ENCODE measurements around the gene PRKAG2. TPM values are rescaled to one million over a fixed set of nuclear protein-coding genes. Genes with fewer than 3 reads are reported as not detected.

PRKAG2 gene
- total RNA-seq, 1 donor from 2014 or later, result 17.7 TPM

DNA sequence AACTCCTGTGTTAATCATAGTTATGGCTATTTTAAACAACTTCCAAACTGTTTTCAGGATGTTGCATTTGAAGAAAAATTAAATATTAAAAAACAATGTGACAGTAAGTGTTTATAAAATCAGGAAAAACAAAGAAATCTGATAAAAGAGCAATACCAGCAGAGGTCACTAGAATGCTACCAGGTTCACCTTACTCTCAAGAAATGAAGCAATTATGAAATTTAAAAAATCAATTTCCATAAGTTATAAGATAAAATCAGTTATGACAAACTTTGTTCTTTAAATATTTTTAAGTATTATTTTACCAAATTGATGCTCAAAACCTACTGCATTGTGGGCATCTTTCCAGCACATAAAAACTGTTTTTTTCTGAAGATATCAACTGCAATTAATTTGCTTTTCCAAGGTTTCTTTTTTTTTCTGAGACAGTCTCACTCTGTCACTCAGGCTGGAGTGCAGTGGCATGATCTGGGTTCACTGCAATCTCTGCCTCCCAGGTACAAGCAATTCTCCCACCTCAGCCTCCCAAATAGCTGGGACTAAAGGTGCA lies 306.5 kb downstream of the PRKAG2 start:
- intact Hi-C loops (cut with micrococcal nuclease), result loop anchor here (1.0 to 2.0 kb wide), 3 partner anchors 62 to 212 kb away; no protein-coding TSS in a partner anchor

DNA sequence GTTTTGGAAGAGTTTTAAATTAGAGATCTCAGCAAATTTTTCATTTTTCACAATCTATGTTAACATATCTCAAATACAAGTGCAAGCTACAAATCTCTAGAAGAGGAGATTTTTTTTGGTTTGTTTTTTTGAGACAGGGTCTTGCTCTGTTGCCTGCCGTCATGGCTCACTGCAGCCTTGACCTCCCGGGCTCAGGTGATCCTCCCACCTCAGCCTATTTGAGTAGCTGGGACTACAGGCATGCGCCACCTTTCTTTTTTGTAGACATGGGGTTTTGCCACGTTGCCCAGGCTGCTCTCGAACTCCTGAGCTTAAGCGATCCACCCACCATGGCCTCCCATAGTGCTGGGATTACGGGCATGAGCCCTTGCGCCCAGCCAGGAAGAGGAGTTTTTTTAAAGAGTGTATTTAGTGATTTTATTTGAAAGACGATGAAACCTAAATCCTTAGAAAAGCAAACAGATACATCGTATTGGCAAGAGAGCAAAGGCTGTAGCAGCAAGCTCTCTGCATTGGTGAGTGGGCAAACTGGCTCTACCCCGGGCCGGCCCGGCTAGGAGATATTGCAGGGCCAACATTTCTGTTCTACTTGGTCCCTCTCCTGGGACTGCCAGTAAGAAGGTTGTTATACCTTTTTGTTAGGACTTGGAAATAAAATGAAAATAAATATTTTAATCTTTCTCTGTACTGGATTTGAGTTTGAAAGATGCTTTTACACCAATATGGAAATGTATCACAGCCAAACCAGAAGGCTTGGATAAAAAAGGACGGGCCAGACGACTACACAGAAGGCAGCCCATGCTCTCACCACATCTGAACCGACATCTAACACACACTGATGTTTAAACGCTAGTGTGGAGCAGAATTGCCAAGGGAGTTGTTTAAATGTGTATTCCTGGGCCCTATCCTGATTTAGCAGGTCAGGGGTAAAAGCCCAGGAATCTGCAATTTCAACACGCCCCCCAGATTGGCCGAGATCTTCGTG lies 307.7 kb downstream of the PRKAG2 start:
- intact Hi-C loops (cut with micrococcal nuclease), result no loop called here

DNA sequence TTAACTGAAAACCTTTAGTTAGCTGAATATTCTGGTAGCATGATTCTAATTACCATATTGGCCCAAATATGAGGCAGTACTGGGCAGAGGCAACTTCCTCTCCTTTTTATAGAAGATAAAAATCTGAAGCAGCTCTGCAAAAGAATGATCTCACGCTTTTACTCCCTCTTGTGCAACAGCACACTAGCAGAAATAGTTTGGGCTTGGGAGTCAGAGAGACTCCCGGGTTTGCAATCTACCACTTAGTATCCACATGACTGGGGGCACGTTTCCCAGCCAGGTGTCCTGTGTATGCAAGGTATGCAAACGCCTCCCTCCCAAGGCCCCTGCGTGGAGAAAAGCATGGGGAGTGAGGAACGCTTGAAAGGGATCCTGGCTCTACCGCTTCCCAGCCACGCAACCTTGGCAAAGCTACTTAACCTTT lies 310.0 kb downstream of the PRKAG2 start:
- intact Hi-C loops (cut with micrococcal nuclease), result no loop called here

DNA sequence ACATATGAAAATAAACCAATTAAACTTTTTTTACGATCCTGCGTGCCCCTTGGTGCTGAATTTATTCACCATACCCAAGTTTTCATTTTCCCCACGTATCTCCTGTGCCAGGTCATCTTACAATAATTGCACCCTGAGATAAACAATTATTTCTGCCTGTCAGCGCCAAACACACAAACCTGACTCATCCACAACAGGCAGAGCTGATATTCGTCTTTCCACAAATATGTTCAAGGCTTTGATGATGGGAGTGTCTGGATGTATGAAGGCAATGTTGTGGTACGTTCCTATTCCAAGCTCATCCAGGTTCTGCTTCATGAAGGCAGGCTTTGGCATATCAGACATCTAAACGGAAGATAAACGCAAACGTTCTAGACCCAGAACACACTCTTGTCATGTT lies 311.4 kb downstream of the PRKAG2 start:
- intact Hi-C loops (cut with micrococcal nuclease), result no loop called here

DNA sequence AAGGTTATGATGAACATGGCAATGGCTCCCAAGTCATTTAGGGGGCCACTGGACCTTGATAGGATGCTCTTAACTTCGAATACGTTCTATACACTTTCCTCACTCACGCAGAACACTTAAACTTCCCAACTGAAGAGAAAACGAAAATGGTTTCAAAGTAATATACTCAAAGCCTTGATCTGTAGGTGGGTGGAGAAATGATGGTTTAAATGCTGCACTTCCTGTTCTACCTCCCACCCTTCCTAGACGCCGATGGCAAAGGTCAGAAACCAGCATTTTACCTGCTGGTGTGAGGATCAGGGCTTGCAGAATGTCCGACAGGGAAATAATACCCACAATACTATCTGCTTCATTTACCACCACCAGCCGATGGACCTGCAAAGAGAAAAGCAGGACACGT lies 316.7 kb downstream of the PRKAG2 start:
- intact Hi-C loops (cut with micrococcal nuclease), result no loop called here

DNA sequence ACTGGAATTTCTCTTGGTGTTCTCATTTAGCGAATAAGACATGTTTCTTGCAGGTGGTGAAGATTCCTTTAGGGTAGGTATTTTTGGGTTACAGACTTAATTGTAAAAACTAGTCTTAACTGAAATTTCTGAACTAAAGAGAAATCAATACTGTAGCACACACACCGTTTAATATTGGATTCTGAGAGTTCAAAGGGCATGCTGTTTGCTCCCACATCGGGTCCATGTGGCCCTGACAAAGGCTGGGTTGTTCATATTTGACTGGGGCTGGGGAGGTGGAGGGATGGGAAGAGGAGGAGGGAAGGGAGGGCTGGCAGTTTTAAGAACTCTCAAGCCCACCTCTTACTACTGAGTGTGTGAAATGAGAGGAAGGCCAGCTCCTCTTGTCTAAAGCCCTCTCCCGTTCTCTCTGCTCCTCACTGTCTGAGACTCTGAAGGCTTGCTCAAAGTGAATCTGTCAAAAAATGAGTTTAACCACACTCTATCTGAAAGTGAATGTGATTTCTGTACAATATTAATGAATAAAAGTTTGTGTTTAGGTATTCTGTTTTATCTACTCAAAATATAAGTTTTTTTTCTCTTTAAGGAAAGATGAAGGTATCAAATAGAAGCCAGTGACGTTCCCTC lies 317.2 kb downstream of the PRKAG2 start:
- intact Hi-C loops (cut with micrococcal nuclease), result no loop called here

DNA sequence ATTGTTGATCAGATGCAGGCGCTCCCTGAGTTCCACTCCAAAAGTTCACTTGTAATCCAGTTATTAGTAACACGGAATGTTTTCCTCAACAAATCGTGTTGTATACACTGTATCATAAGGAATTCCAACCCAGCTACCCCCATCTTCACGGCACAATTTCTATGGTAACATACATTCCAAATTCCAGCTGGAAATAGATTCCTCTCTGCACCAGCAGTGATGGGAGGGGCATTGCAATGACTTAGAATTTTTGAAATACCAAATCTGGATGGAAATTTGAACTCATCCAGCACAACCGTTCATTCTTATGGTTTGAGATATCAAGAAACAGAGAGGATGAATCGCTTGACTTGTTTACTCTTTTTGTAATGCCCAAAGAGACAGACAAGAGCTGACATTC lies 318.3 kb downstream of the PRKAG2 start:
- intact Hi-C loops (cut with micrococcal nuclease), result no loop called here

DNA sequence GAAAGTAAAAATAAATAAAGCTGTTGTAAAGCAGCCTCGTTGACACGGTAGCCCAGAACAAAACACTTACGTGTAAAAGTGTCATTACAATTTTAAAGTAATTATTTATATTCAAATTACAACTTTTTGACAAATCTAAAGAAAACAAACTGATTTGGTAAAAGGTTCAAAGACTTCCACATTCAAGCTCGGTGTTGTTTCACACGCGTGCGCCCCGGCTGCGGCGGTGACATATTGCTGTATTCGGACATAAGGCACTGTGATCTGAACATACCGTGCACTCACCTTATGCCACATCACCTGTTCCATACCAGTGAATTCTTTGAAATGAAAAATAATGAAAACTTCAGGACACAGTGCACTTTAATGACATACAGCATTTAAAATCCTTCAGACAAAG lies 320.3 kb downstream of the PRKAG2 start:
- intact Hi-C loops (cut with micrococcal nuclease), result no loop called here

DNA sequence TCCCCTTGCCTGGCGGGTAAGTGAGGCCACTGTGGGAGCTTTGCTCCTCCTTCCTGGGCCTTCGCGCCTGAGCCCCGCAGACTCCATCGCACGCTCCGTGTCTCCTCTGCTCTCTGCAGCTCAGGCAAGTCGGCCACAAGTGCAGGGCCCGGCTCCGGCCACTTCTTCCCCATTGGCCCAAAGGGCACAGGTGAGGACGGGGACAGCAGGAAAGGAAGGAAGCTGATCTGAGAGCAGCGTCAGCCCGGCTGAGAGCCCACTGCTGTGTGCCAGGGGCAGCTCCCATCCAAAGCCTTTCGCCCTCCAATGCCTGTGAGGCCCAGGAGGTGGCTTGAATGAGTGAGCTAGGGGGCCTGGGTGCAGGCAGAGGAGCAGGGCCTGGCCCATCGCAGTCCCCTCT lies 323.6 kb downstream of the PRKAG2 start:
- intact Hi-C loops (cut with micrococcal nuclease), result no loop called here

DNA sequence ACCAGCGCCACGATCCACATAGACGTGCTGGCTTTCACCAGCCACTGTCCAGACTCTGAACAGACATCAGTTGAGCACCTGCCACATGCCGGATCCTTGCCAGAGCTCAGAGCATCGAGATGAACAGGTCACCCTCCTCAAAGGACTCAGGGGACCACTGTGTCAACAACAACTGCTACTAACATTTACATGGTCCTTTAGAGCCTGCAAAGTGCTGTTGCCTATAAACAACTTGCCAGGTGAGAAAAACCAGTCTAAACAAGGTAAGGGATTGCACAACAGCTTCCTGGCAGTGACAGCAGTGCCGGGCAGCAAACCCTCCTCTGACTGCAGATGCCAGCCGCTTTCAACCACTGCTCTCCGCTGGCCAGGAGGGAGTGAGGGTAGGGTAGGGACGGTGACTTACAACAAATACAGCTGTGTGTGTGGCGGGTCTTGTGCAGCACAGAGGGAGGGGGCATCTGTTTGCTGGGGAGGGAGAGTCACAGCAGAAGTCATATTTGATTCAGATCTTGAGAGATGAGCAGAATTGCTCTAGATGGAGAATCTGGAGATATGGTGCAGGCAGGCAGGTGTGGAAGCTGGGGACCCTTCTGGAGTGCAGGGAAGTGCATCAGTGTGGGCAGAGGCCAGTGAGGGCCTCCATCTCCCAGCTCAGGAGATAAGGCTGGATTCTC lies 324.4 kb downstream of the PRKAG2 start:
- intact Hi-C loops (cut with micrococcal nuclease), result no loop called here

DNA sequence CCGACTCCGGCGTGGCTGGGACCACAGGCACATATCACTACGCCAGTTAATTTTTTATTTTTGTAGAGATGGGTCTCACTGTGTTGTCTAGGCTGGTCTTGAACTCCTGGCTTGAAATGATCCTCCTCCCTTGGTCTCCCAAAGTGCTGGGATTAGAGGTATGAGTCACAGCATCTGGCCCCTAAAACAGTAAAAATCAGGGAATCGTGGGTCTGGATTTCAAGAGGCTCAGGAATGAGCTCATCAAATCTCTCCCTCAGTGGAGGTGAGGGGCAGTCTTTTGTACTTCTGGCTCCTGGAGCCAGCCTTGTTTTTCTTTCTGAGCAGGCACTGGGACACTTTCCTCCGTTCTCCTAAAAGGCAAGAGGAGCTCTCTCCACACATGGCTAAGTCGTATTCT lies 325.1 kb downstream of the PRKAG2 start:
- intact Hi-C loops (cut with micrococcal nuclease), result no loop called here

DNA sequence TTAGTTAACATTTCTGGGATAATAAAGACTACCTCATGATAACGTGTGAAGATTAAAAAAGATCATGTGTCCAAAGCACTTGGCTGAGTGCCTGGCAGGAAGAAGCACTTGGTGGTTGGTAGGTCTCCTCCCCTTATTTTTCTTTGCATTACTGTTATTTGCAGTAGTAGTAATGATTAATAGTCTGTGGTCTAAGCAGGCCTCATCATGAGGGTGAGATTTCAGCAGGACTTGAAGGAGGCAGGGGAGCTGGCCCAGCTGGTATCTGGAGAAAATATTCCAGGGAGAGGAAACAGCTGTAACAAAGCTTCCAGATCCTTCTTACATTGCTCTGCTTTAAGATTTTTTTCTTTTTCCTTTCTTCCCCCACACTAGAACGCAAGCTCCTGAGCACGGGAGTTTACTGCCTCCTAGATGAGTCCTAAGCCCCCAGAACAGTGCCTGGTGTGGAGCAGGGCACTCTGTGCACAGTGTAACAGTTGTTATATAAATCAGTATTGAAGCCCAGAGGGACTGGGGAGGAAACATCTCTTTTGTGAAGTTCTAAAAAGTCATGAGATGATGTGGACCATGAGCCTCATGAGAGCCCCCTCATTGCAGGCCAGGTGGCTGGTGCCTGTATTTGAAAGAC lies 326.1 kb downstream of the PRKAG2 start:
- intact Hi-C loops (cut with micrococcal nuclease), result no loop called here

DNA sequence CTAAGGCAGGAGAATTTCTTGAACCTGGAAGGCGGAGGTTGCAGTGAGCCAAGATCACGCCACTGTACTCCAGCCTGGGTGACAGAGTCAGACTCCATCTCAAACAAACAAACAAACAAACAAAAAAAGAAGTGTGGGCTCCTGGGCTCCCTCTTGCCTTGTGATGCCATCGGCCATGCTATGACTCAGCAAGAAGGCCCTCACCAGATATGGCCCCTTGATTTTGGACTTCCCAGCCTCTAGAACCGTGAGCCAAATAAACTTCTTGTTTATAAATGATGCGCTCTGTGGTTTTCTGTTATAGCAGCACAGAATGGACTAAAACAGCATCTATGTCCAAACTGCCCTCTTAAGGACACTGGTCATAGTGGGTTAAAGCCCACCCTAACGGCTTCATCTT lies 327.3 kb downstream of the PRKAG2 start:
- intact Hi-C loops (cut with micrococcal nuclease), result no loop called here

DNA sequence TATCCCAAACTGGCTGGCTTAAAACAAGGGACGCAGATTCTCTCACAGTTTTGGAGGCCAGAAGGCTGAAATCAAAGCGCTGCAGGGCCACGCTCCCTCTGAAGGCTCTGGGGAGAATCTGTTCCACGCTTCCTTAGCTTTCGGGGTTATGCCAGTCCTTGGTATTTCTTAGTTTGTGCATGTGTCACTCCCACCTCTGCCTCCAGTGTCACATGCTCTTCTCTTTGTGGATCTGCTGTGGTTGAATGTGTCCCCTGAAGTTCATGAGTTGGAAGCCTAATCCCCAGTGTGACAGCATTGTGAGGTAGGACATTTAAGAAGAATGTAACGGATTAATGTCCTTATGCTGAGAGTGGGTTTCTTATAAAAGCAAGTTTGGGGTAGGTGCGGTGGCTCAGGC lies 327.8 kb downstream of the PRKAG2 start:
- intact Hi-C loops (cut with micrococcal nuclease), result no loop called here

DNA sequence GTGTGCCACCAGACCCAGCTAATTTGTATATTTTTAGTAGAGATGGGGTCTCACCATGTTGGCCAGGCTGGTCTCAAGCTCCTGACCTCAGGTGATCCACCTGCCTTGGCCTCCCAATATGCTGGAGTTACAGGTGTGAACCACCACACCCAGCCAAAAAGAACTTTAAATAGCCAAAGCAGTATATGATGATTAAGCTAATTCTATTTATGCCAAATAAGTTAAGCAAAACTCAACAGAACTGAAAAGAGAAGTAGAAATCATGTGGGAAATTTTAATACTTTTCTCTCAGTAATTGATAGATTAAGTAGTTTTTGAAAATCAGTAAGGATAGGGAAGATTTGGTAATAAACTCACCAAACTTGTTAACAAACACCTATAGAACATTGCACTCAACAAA lies 332.7 kb downstream of the PRKAG2 start:
- intact Hi-C loops (cut with micrococcal nuclease), result no loop called here

DNA sequence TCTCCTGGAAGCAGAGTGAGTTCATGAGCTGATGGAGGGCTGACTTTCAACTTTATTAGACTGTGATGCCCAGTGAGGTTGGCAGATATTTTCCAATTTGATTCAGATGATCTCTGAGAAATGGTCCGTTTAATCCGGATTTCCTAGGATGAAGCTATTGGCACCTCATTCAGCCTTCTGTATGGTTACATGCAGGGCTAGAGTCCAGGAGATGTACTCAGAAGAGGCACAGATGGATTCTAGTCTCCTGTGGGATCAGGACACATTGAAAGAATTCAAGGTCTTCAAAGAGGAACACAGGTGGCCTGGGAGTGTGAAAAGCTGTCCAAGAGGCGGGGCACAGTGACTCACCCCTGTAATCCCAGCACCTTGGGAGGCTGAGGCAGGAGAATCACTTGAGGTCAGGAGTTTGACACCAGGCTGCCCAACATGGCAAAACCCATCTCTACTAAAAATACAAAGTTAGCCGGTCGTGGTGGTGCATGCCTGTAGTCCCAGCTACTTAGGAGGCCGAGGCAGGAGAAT lies 334.2 kb downstream of the PRKAG2 start:
- intact Hi-C loops (cut with micrococcal nuclease), result no loop called here

DNA sequence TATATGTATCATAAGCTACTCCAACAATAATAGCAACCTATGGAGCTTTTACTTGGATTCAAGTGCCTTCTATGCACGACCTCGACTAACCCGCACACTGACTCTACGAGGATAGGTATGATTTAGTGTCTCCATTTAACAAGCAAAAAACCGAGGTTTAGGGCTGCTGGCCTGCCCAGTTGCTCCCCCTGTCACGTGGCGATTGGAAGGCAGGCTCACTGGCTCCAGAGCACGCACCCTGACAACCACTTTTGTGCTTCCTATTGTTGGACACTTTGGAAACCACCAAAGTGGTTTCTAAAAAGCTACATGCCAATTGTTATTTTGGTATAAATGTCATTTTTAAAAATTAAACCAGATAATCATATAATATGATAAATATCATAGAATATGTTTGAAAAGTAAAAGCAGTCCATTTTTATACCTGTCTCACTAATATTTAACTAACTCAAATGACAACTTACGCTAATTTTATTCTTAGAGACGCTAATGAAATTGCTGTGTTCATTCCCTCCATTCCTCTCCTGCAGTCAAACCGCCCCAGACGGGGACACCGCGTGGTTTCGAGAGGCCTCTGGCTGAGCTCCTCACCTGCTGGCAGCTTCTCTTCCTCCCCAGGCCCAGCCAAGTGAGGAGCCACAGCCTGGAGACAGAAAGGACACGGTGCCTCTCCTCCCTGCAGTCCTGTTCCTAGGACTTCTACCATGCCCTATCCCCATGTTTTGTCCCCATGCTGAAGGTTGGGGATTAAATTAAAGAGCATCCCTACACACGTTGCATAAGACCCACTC lies 335.0 kb downstream of the PRKAG2 start:
- intact Hi-C loops (cut with micrococcal nuclease), result no loop called here

DNA sequence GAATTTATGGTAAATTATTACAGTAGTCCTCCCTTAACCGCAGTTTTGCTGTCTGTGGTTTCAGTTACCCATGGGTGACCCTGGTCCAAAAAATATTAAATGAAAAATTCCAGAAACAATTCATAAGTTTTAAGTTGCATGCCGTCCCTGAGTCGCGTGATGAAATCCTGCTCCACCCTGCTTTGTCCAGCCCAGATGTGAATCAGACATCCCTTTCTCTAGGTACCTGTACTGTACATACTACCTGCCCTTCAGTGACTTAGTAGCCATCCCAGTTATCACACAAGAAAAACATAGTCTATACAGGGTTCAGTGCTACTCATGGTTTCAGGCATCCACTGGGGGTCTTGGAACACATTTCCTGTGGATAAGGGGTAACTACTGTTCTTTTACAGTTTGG lies 336.8 kb downstream of the PRKAG2 start:
- intact Hi-C loops (cut with micrococcal nuclease), result no loop called here

DNA sequence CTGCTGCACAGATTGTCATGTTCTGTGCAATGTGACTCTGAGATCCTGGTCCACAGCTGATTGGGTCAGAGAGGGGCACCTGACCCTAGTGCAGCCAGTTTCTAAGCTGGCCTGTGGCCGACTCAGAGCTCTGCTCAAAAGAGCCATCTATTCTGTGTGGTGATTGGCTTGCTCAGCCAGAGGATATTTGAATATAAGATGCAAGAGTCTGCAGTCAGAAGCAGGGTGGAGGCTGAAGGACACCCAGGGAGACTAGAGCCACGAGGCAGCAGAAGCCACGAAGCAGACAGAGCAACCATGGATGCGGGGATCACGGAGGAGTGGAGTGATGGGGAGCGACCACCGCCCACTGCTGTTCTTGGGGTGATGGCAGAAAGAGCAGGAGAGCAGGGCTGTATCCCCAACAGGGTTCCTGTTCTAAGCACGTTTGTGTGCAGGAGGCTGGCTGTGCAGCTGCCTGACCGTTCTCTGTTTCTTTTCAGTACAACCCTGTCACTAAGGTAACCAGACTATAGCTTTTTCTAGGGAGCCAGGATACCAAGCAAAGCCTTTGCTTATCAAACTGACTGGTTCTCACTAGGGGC lies 337.7 kb downstream of the PRKAG2 start:
- intact Hi-C loops (cut with micrococcal nuclease), result no loop called here

Measured in T-helper 1 cell treated with Interleukin-12 subunit alpha and Interleukin-12 subunit beta and Interleukin-4 antibody, amounts not matched to agents 30 ng/mL and 1 ng/mL, for 36 hours (primary cell).